K562 (cell line): ENCODE measurements around the gene CDR2L. TPM values are rescaled to one million over a fixed set of nuclear protein-coding genes. Genes with fewer than 3 reads are reported as not detected.

ENCODE experiments used
- CBX3 ChIP-seq, 2 experiments: IDR thresholded peaks; 1 replicate in 1 of 2; 2 replicates in 1 of 2; pipeline ENCODE4 v1.6.1; 2012; ENCODE audit warnings: inconsistent platforms in 2 of 2, low read length in 2 of 2, borderline replicate concordance in 1 of 2, control low read depth in 1 of 2
- CGGBP1 ChIP-seq: fragments of 250-450 bp; sonication (Bioruptor Pico); IDR thresholded peaks from 2 replicates; pipeline ENCODE4 v1.9.0; 2021; ENCODE audit warnings: mild to moderate bottlenecking
- MEF2D ChIP-seq: conservative IDR thresholded peaks from 2 replicates; pipeline ENCODE4 v1.6.1; 2016; ENCODE audit warnings: low read depth, missing genetic modification characterization, missing compliant biosample characterization
- MLX ChIP-seq, 2 experiments: fragments of 450-650 bp in 1 of 2; sonication (generic) in 1 of 2; formaldehyde crosslinking; conservative IDR thresholded peaks; 2 replicates each; pipeline versions ENCODE4 v1.4.0 to v1.8.1; 2020 to 2022; ENCODE audit warnings: mild to moderate bottlenecking in 1 of 2, missing genetic modification reagents in 1 of 2
- PHB ChIP-seq: fragments of 250-450 bp; sonication (Bioruptor Pico); IDR thresholded peaks from 2 replicates; pipeline ENCODE4 v1.5.0; 2021
- SLC30A9 ChIP-seq: fragments of 250-450 bp; sonication (Bioruptor Pico); IDR thresholded peaks from 2 replicates; pipeline ENCODE4 v1.8.0; 2022; ENCODE audit warnings: mild to moderate bottlenecking, moderate library complexity
- TAF1 ChIP-seq: IDR thresholded peaks from 2 replicates; pipeline ENCODE4 v1.6.1; 2011; ENCODE audit warnings: mild to moderate bottlenecking, low read length, moderate library complexity; ENCODE audit not compliant: insufficient read depth, control insufficient read depth, severe bottlenecking; ENCODE audit errors: extremely low read depth
- TBL1XR1 ChIP-seq, 2 experiments: IDR thresholded peaks; 2 replicates each; pipeline ENCODE4 v1.6.1; 2012; ENCODE audit warnings: improper control_type of control experiment in 2 of 2, low read length in 2 of 2, mild to moderate bottlenecking in 1 of 2
- TCFL5 ChIP-seq: fragments of 250-450 bp; sonication (Bioruptor Pico); conservative IDR thresholded peaks from 2 replicates; pipeline ENCODE4 v1.6.1; 2021; ENCODE audit warnings: mild to moderate bottlenecking, moderate library complexity, matching md5 sums
- ZBTB11 ChIP-seq, 3 experiments: fragments of 200-800 bp in 1 of 3; fragments of 250-450 bp in 1 of 3; fragments of 450-650 bp in 1 of 3; sonication (Bioruptor Pico) in 1 of 3; sonication (Bioruptor generic) in 1 of 3; formaldehyde crosslinking in 1 of 3; IDR thresholded peaks; 2 replicates each; pipeline versions ENCODE4 v1.6.1 to v1.8.0; 2016 to 2022; ENCODE audit warnings: mild to moderate bottlenecking in 2 of 3, missing genetic modification characterization in 2 of 3, missing compliant biosample characterization in 1 of 3, moderate library complexity in 1 of 3
- ZBTB40 ChIP-seq, 2 experiments: fragments of 450-650 bp in 1 of 2; sonication (generic) in 1 of 2; formaldehyde crosslinking in 1 of 2; IDR thresholded peaks; 2 replicates each; pipeline versions ENCODE4 v1.7.1 to v1.9.0; 2016 to 2022; ENCODE audit warnings: inconsistent platforms in 1 of 2, mild to moderate bottlenecking in 1 of 2, missing genetic modification reagents in 1 of 2
- polyA plus RNA-seq, 8 experiments: library from polyadenylated mRNA; depleted of rRNA in 4 of 8; stranded (reverse) in 5 of 8; unstranded in 3 of 8; fragments of >200 nt; fragmentation: Nextera tagmentation in 2 of 8; fragmentation: Illumina TruSeq in 1 of 8; extraction: Ambion mirVana in 2 of 8; extraction: Trizol in 1 of 8; gene quantifications; 2 replicates each; pipeline versions ENCODE4 v1.2.1 to v1.2.3, GENCODE V29; 2011 to 2014; ENCODE audit warnings: inconsistent platforms in 1 of 8, missing spikeins in 1 of 8
- total RNA-seq, 7 experiments: library from RNA; depleted of rRNA in 6 of 7; stranded (reverse); fragments of >200 nt in 6 of 7; fragmentation: Illumina TruSeq in 2 of 7; extraction: Trizol in 2 of 7; gene quantifications; 2 replicates each; pipeline versions ENCODE4 v1.2.1 to v1.2.3, GENCODE V29; 2011 to 2021; ENCODE audit warnings: low replicate concordance in 1 of 7

Gene CDR2L
- total and polyA plus RNA-seq, 9 of the 15 experiments (the other 6 are each of a cell fraction or from before 2014, with no cell fraction given), result 2.7 to 16.0 (median 7.3) TPM

- TF ChIP-seq CBX3 (IDR thresholded peaks at IDR 0.05; ENCODE audit: borderline replicate concordance in 1 of 2, low read length in 2 of 2), result peak in 1 of 2 experiments; percentile 84; a peak in 2 of 3 replicates
- TF ChIP-seq TAF1, result peak; percentile 99
- no peak for TF ChIP-seq PHB
- TF ChIP-seq ZBTB11 (CRISPR knock-in tag; IDR thresholded peaks at IDR 0.05), result peak; percentile 96 to 99 (median 98)
- no peak for TF ChIP-seq CGGBP1 (CRISPR knock-in tag)
- TF ChIP-seq ZBTB40 (IDR thresholded peaks at IDR 0.05), result peak; percentile 97
- TF ChIP-seq ZBTB40 (CRISPR knock-in tag; IDR thresholded peaks at IDR 0.05), result no peak
- TF ChIP-seq MEF2D, result no peak
- peak in 1 of 2 experiments; percentile 63; a peak in 1 of 4 replicates for TF ChIP-seq TBL1XR1 (IDR thresholded peaks at IDR 0.05; ENCODE audit: low read length in 2 of 2)
- TF ChIP-seq MLX (CRISPR knock-in tag; conservative IDR thresholded peaks at IDR 0.05), result no peak
- TF ChIP-seq TCFL5 (CRISPR knock-in tag), result no peak
- no peak for TF ChIP-seq SLC30A9 (CRISPR knock-in tag)
Measured at GRCh38 chr17:75012346-75013091, 25.1 kb downstream of the CDR2L start, which contains the start of gene MRPL58 (continued).
